SK-N-SH (cell line): Measurements from ENCODE around the gene SIL1.

ENCODE experiments used
- EZH2phosphoT487 ChIP-seq: fragments of 200-600 bp; sonication (generic); IDR thresholded peaks from 2 replicates; pipeline ENCODE4 v1.6.1; 2017; ENCODE audit warnings: low read depth, mixed run types, mild to moderate bottlenecking, antibody characterized with exemption, moderate library complexity, borderline replicate concordance
- MAX ChIP-seq: IDR thresholded peaks from 2 replicates; pipeline ENCODE4 v1.4.0; 2012; ENCODE audit warnings: low read depth
- SMC3 ChIP-seq: IDR thresholded peaks from 2 replicates; pipeline ENCODE4 v1.6.1; 2012; ENCODE audit warnings: low read depth, low read length, improper control_type of control experiment
- TAF1 ChIP-seq: IDR thresholded peaks from 2 replicates; pipeline ENCODE4 v1.6.1; 2012; ENCODE audit warnings: low read depth, mild to moderate bottlenecking, low read length, moderate library complexity, borderline replicate concordance
- USF1 ChIP-seq: IDR thresholded peaks from 2 replicates; pipeline ENCODE4 v1.4.0; 2012; ENCODE audit warnings: low read depth, borderline replicate concordance

- no peak for TF ChIP-seq SMC3
- no peak for TF ChIP-seq EZH2phosphoT487
- no peak for TF ChIP-seq USF1
- TF ChIP-seq TAF1 = no peak
- TF ChIP-seq MAX = no peak
These were observed 259.6 kb downstream of the SIL1 start for GRCh38 chr5:138938526-138938925.
